ENCODE data around the gene ABCC9.

Gene ABCC9

DNA sequence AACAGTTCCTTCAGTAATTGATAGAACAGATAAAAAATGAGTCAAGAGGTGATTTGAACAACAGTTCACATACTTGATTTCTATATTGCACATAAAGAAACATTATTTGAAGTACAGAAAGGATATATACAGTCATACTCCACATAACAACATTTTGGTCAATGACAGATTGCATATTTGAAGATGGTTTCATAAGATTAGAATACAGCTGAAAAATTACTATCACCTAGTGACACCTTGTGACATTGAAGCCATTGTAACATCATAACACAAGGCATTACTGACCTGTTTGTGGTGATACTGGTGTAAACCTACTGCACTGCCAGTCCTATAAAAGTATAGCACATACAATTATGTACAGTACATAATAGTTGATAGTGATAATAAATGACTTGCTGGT is 43.1 kb upstream of the ABCC9 start:
- no peak for TF ChIP-seq CTCF (IDR thresholded peaks at IDR 0.05)

DNA sequence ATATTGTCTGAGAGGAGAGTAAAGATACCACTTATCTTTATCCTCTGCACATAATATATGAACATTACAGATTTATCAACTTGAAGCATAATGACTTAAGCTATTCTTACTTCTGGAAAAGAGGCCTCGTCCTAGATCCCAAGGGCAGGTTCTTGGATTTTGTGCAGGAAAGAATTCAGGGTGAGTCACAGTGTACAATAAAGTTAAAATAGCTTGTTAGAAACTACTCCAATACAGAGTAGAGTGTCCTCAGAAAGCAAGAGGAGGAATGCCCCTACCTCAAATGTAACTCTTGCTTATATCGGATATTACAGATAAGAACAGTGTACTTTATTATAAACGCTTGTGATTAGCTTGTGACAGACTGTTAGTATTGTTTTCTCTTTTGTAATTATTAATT is 41.9 kb upstream of the ABCC9 start:
- no peak for TF ChIP-seq CTCF (IDR thresholded peaks at IDR 0.05)
- no peak overlapping the region for H3K27ac ChIP-seq
- H3K4me1 ChIP-seq (ENCODE audit: control insufficient read depth in 1 of 2, insufficient read depth in 1 of 2, low read depth in 1 of 2, low read length in 1 of 2): no peaks in the 10 kb centered on the region

More for the DNA sequence above, 43.1 kb upstream of the ABCC9 start:
- no peaks in the 10 kb centered on the region for H3K36me3 ChIP-seq
- no peak overlapping the region for H3K4me3 ChIP-seq (ENCODE audit: low read depth in 1 of 2, low read length in 1 of 2)
- no peaks in the 10 kb centered on the region for H3K4me1 ChIP-seq (ENCODE audit: control insufficient read depth in 1 of 2, insufficient read depth in 1 of 2, low read depth in 1 of 2, low read length in 1 of 2)
- no peaks in the 10 kb centered on the region for H3K27me3 ChIP-seq
- no peak overlapping the region for H3K27ac ChIP-seq
- H3K9me3 ChIP-seq: no peaks in the 10 kb centered on the region

DNA sequence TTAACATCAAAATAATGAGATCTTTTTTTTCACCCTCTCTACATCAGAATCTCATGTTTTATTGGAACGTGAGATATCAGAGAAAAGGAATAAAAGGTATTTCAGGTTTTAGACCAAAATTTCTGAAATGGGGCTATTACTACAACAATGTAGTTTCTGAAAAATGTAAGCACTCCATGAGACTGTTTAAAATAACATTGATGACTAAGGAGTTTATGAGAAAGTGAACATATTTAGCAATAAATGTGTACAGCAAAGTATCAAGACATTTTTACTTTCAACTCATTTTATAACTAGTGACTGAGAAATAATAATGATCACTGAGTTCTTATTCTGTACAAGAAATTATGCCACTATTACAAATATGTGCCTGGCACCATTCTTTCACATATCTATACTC is 39.3 kb upstream of the ABCC9 start:
- Histone ChIP-seq H3K4me3 (ENCODE audit: low read depth in 1 of 2, low read length in 1 of 2) (no peak overlapping the region), H3K27me3 (no peaks in the 10 kb centered on the region), H3K4me1 (ENCODE audit: control insufficient read depth in 1 of 2, insufficient read depth in 1 of 2, low read depth in 1 of 2, low read length in 1 of 2) (no peaks in the 10 kb centered on the region), H3K36me3 (no peaks in the 10 kb centered on the region), H3K27ac (no peak overlapping the region), H3K9me3 (no peaks in the 10 kb centered on the region)
- no peak for TF ChIP-seq CTCF (IDR thresholded peaks at IDR 0.05)

More for the DNA sequence above, 41.9 kb upstream of the ABCC9 start:
- Histone ChIP-seq H3K27me3 (no peaks in the 10 kb centered on the region), H3K36me3 (no peaks in the 10 kb centered on the region), H3K4me3 (ENCODE audit: low read depth in 1 of 2, low read length in 1 of 2) (no peak overlapping the region), H3K9me3 (no peaks in the 10 kb centered on the region)

GRCh38 chr12:21975293-21975692 is 34.1 kb upstream of the ABCC9 start:
- TF ChIP-seq CTCF (IDR thresholded peaks at IDR 0.05): no peak
- no peak overlapping the region for H3K4me3 ChIP-seq (ENCODE audit: low read depth in 1 of 2, low read length in 1 of 2)
- no peaks in the 10 kb centered on the region for H3K9me3 ChIP-seq
- no peaks in the 10 kb centered on the region for H3K4me1 ChIP-seq (ENCODE audit: control insufficient read depth in 1 of 2, insufficient read depth in 1 of 2, low read depth in 1 of 2, low read length in 1 of 2)
- H3K27ac ChIP-seq: no peak overlapping the region
- H3K36me3 ChIP-seq: no peaks in the 10 kb centered on the region
- H3K27me3 ChIP-seq: no peaks in the 10 kb centered on the region

- Histone ChIP-seq H3K36me3 (no peaks in the 10 kb centered on the region), H3K27me3 (no peaks in the 10 kb centered on the region), H3K4me3 (ENCODE audit: low read depth in 1 of 2, low read length in 1 of 2) (no peak overlapping the region), H3K27ac (no peak overlapping the region), H3K4me1 (ENCODE audit: control insufficient read depth in 1 of 2, insufficient read depth in 1 of 2, low read depth in 1 of 2, low read length in 1 of 2) (no peaks in the 10 kb centered on the region), H3K9me3 (no peaks in the 10 kb centered on the region)
- TF ChIP-seq CTCF (IDR thresholded peaks at IDR 0.05): no peak
These were observed 32.0 kb upstream of the ABCC9 start for GRCh38 chr12:21973221-21973620.

- Histone ChIP-seq H3K27me3 (no peaks in the 10 kb centered on the region), H3K27ac (no peak overlapping the region), H3K4me3 (ENCODE audit: low read depth in 1 of 2, low read length in 1 of 2) (no peak overlapping the region), H3K9me3 (no peaks in the 10 kb centered on the region), H3K4me1 (ENCODE audit: control insufficient read depth in 1 of 2, insufficient read depth in 1 of 2, low read depth in 1 of 2, low read length in 1 of 2) (no peaks in the 10 kb centered on the region), H3K36me3 (no peaks in the 10 kb centered on the region)
- TF ChIP-seq CTCF (IDR thresholded peaks at IDR 0.05): no peak
These were observed 30.8 kb upstream of the ABCC9 start for GRCh38 chr12:21972055-21972454.

Data from neutrophil (primary cell).